HEK293 (cell line): ENCODE data around the gene DCHS1.

Experiments
- CTCF ChIA-PET: fragments of 350-600 bp; formaldehyde crosslinking; extraction: SDS; loops from one replicate; lab custom pipeline; 2021; ENCODE audit warnings: antibody characterized with exemption; lab: Yijun Ruan, JAX
- POLR2A ChIA-PET: fragments of 300-600 bp; formaldehyde crosslinking; extraction: SDS; loops from one replicate; lab custom pipeline; 2020; ENCODE audit warnings: antibody characterized with exemption, inconsistent platforms; lab: Yijun Ruan, JAX
- H3K27ac ChIP-seq: fragments of 200-500 bp; sonication (Bioruptor generic); 2 replicates; pipeline ENCODE4 v1.5.1; 2014; ENCODE audit warnings: low read depth, low read length, control low read depth, inconsistent platforms; ENCODE audit errors: extremely low read depth
- H3K36me3 ChIP-seq, 2 experiments: fragments of 200-500 bp in 1 of 2; sonication (Bioruptor generic) in 1 of 2; 1 replicate in 1 of 2; 2 replicates in 1 of 2; pipeline ENCODE4 v1.5.1; 2014 to 2017; ENCODE audit warnings: inconsistent platforms in 2 of 2, low read length in 2 of 2; ENCODE audit not compliant: control insufficient read depth in 2 of 2, insufficient read depth in 1 of 2
- H3K4me1 ChIP-seq: fragments of 200-500 bp; sonication (Bioruptor generic); 2 replicates; pipeline ENCODE4 v1.5.1; 2014; ENCODE audit warnings: mild to moderate bottlenecking, low read length, inconsistent platforms; ENCODE audit not compliant: control insufficient read depth, insufficient read depth
- H3K4me3 ChIP-seq: 2 replicates; pipeline ENCODE4 v1.5.1; 2011; ENCODE audit warnings: low read depth, mild to moderate bottlenecking, control low read depth, low read length, moderate library complexity
- H3K9me3 ChIP-seq: fragments of 200-500 bp; sonication (Bioruptor generic); 2 replicates; pipeline ENCODE4 v1.5.1; 2014; ENCODE audit warnings: low read depth, low read length, inconsistent platforms; ENCODE audit not compliant: control insufficient read depth, insufficient read depth
- GLI2 ChIP-seq: fragments of 450-650 bp; formaldehyde crosslinking; IDR thresholded peaks from 2 replicates; pipeline ENCODE4; 2017; ENCODE audit warnings: missing biosample characterization, missing genetic modification characterization, low read depth, borderline replicate concordance
- GLI4 ChIP-seq: fragments of 450-650 bp; formaldehyde crosslinking; IDR thresholded peaks from 2 replicates; pipeline ENCODE4 v1.5.1; 2016; ENCODE audit warnings: missing biosample characterization, missing genetic modification characterization
- IKZF3 ChIP-seq: fragments of 450-650 bp; IDR thresholded peaks from 2 replicates; pipeline ENCODE4 v1.5.0; 2018; ENCODE audit warnings: missing biosample characterization, mild to moderate bottlenecking, missing genetic modification characterization, moderate library complexity
- KLF1 ChIP-seq: fragments of 450-650 bp; formaldehyde crosslinking; IDR thresholded peaks from 2 replicates; pipeline ENCODE4 v1.5.1; 2016; ENCODE audit warnings: missing biosample characterization, missing genetic modification characterization
- MZF1 ChIP-seq: fragments of 450-650 bp; formaldehyde crosslinking; IDR thresholded peaks from 2 replicates; pipeline ENCODE4 v1.5.1; 2017; ENCODE audit warnings: missing biosample characterization, missing genetic modification characterization, borderline replicate concordance
- SP3 ChIP-seq: fragments of 450-650 bp; formaldehyde crosslinking; IDR thresholded peaks from 2 replicates; pipeline ENCODE4 v1.5.1; 2016; ENCODE audit warnings: missing biosample characterization, missing genetic modification characterization
- SP7 ChIP-seq: fragments of 450-650 bp; formaldehyde crosslinking; IDR thresholded peaks from 2 replicates; pipeline ENCODE4 v1.5.1; 2016; ENCODE audit warnings: missing biosample characterization, missing genetic modification characterization
- TCF7L2 ChIP-seq: IDR thresholded peaks from 2 replicates; pipeline ENCODE4 v1.6.1; 2011; ENCODE audit warnings: low read depth, mild to moderate bottlenecking, inconsistent platforms, low read length, moderate library complexity, borderline replicate concordance
- ZNF10 ChIP-seq: fragments of 450-650 bp; formaldehyde crosslinking; IDR thresholded peaks from 2 replicates; pipeline ENCODE4 v1.5.1; 2017; ENCODE audit warnings: missing biosample characterization, missing genetic modification characterization
- ZNF146 ChIP-seq: fragments of 450-650 bp; formaldehyde crosslinking; IDR thresholded peaks from 2 replicates; pipeline ENCODE4 v1.5.1; 2016; ENCODE audit warnings: missing biosample characterization, missing genetic modification characterization
- ZNF169 ChIP-seq: fragments of 450-650 bp; formaldehyde crosslinking; IDR thresholded peaks from 2 replicates; pipeline ENCODE4 v1.5.1; 2016; ENCODE audit warnings: missing biosample characterization, missing genetic modification characterization
- ZNF2 ChIP-seq: fragments of 450-650 bp; formaldehyde crosslinking; IDR thresholded peaks from 2 replicates; pipeline ENCODE4 v1.5.1; 2016; ENCODE audit warnings: missing biosample characterization, missing genetic modification characterization
- ZNF324 ChIP-seq: fragments of 450-650 bp; formaldehyde crosslinking; IDR thresholded peaks from 2 replicates; pipeline ENCODE4 v1.5.1; 2016; ENCODE audit warnings: missing biosample characterization, missing genetic modification characterization
- ZNF394 ChIP-seq: fragments of 450-650 bp; formaldehyde crosslinking; IDR thresholded peaks from 2 replicates; pipeline ENCODE4 v1.5.1; 2016; ENCODE audit warnings: missing biosample characterization, missing genetic modification characterization, mild to moderate bottlenecking, moderate library complexity, borderline replicate concordance
- ZNF558 ChIP-seq: fragments of 450-650 bp; formaldehyde crosslinking; IDR thresholded peaks from 2 replicates; pipeline ENCODE4 v1.5.1; 2016; ENCODE audit warnings: missing biosample characterization, missing genetic modification characterization
- ZNF600 ChIP-seq: fragments of 450-650 bp; formaldehyde crosslinking; IDR thresholded peaks from 2 replicates; pipeline ENCODE4 v1.5.1; 2016; ENCODE audit warnings: missing biosample characterization, missing genetic modification characterization
- ZNF610 ChIP-seq: fragments of 450-650 bp; formaldehyde crosslinking; IDR thresholded peaks from 2 replicates; pipeline ENCODE4 v1.5.1; 2016; ENCODE audit warnings: missing biosample characterization, missing genetic modification characterization, borderline replicate concordance
- ZNF701 ChIP-seq: fragments of 450-650 bp; formaldehyde crosslinking; IDR thresholded peaks from 2 replicates; pipeline ENCODE4 v1.5.1; 2016; ENCODE audit warnings: missing biosample characterization, missing genetic modification characterization
- TF ChIP-seq, protein P1 (sequence below): fragments of 450-650 bp; formaldehyde crosslinking; IDR thresholded peaks from 2 replicates; pipeline ENCODE4 v1.5.1; 2016; ENCODE audit warnings: missing biosample characterization, missing genetic modification characterization
- TF ChIP-seq, protein P2 (sequence below): fragments of 450-650 bp; formaldehyde crosslinking; IDR thresholded peaks from 2 replicates; pipeline ENCODE4 v1.5.1; 2016; ENCODE audit warnings: missing biosample characterization, missing genetic modification characterization
- TF ChIP-seq, protein P3 (sequence below): fragments of 450-650 bp; formaldehyde crosslinking; IDR thresholded peaks from 2 replicates; pipeline ENCODE4 v1.5.1; 2016; ENCODE audit warnings: missing biosample characterization, missing genetic modification characterization, borderline replicate concordance

The DCHS1 gene

DNA sequence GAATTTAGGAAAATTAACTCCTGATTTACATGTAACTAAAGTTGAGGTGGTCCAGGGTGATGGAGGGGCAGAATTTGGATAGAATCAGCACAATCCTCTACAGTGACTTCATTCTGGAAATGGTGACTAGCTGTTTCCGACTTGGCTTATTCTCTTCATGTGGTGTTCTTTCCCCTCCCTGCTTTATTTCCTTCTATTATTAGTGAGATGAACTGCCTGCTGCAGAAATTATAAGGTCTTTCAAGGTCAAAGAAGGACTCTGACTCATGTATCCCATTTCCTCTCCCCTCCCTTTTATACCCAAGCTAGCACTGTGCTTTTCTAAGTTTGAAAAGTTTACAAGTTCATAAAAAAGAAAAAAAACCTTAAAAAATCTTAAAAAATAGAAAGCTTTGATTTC lies 39.8 kb upstream of the DCHS1 start:
- H3K36me3 ChIP-seq = no peaks in the 10 kb centered on the region
- H3K4me1 ChIP-seq = no peaks in the 10 kb centered on the region
- ChIA-PET POLR2A (interaction anchor here (0.6 kb wide), 1 partner anchor 12 kb away, joined by 5 read pairs; the partner anchor contains the start of gene MRPL17), CTCF (interaction anchor here (1.2 to 5.3 kb wide), 2 partner anchors 12 to 164 kb away, joined by 3 to 17 read pairs; partner anchors contain the start of gene MRPL17)
- H3K27ac ChIP-seq = no peak overlapping the region
- H3K9me3 ChIP-seq = no peaks in the 10 kb centered on the region
- TF ChIP-seq TCF7L2 (no peak), ZNF10 (tag by site-specific recombination) (no peak), ZNF169 (tag by site-specific recombination) (no peak), KLF1 (tag by site-specific recombination) (no peak), SP7 (tag by site-specific recombination) (no peak), MZF1 (no peak), ZNF2 (tag by site-specific recombination) (no peak), ZNF394 (no peak), SP3 (no peak), IKZF3 (tag by site-specific recombination) (no peak), ZNF600 (tag by site-specific recombination) (no peak)
- TF ChIP-seq, protein P1, sequence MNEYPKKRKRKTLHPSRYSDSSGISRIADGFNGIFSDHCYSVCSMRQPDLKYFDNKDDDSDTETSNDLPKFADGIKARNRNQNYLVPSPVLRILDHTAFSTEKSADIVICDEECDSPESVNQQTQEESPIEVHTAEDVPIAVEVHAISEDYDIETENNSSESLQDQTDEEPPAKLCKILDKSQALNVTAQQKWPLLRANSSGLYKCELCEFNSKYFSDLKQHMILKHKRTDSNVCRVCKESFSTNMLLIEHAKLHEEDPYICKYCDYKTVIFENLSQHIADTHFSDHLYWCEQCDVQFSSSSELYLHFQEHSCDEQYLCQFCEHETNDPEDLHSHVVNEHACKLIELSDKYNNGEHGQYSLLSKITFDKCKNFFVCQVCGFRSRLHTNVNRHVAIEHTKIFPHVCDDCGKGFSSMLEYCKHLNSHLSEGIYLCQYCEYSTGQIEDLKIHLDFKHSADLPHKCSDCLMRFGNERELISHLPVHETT = no peak
- TF ChIP-seq, protein P2, sequence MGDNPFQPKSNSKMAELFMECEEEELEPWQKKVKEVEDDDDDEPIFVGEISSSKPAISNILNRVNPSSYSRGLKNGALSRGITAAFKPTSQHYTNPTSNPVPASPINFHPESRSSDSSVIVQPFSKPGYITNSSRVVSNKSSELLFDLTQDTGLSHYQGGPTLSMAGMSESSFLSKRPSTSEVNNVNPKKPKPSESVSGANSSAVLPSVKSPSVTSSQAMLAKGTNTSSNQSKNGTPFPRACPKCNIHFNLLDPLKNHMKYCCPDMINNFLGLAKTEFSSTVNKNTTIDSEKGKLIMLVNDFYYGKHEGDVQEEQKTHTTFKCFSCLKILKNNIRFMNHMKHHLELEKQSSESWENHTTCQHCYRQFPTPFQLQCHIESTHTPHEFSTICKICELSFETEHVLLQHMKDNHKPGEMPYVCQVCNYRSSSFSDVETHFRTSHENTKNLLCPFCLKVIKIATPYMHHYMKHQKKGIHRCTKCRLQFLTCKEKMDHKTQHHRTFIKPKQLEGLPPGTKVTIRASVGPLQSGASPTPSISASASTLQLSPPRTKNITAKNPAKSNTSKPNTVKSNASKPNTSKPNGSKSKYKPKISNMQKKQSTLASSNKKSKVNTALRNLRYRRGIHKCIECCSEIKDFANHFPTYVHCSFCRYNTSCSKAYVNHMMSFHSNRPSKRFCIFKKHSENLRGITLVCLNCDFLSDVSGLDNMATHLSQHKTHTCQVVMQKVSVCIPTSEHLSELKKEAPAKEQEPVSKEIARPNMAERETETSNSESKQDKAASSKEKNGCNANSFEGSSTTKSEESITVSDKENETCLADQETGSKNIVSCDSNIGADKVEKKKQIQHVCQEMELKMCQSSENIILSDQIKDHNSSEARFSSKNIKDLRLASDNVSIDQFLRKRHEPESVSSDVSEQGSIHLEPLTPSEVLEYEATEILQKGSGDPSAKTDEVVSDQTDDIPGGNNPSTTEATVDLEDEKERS (tag by site-specific recombination) = no peak
- H3K4me3 ChIP-seq = no peak overlapping the region

DNA sequence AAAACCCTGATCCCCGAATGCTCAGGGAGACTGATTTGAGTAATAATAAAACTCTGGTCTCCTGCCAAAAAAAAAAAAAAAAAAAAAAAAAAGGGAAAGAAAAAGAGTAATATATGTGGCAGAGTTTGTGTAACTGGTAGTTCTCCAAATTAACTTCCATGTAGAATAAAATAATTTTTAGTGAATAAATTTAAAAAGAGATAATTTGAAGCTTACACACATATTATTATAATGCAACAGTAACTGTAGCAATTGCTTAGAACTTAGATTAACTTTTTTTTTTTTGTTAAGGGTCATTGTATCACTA lies 38.6 kb upstream of the DCHS1 start:
- Histone ChIP-seq H3K9me3 (no peaks in the 10 kb centered on the region), H3K4me1 (no peaks in the 10 kb centered on the region), H3K36me3 (no peaks in the 10 kb centered on the region), H3K27ac (no peak overlapping the region), H3K4me3 (no peak overlapping the region)
- ChIA-PET POLR2A (interaction anchor here (0.9 kb wide), 1 partner anchor 11 kb away, joined by 3 read pairs; the partner anchor contains the start of gene MRPL17), CTCF (interaction anchor here (0.5 to 5.3 kb wide), 4 partner anchors 10 to 270 kb away, joined by 3 to 17 read pairs (median 3); partner anchors contain the start of gene MRPL17)
- TF ChIP-seq ZNF324 (tag by site-specific recombination) (no peak), GLI4 (tag by site-specific recombination) (no peak), ZNF701 (tag by site-specific recombination) (no peak), ZNF146 (tag by site-specific recombination) (no peak), GLI2 (tag by site-specific recombination) (no peak), ZNF610 (tag by site-specific recombination) (no peak), ZNF558 (tag by site-specific recombination) (no peak), KLF1 (tag by site-specific recombination) (no peak)
- TF ChIP-seq, protein P3, sequence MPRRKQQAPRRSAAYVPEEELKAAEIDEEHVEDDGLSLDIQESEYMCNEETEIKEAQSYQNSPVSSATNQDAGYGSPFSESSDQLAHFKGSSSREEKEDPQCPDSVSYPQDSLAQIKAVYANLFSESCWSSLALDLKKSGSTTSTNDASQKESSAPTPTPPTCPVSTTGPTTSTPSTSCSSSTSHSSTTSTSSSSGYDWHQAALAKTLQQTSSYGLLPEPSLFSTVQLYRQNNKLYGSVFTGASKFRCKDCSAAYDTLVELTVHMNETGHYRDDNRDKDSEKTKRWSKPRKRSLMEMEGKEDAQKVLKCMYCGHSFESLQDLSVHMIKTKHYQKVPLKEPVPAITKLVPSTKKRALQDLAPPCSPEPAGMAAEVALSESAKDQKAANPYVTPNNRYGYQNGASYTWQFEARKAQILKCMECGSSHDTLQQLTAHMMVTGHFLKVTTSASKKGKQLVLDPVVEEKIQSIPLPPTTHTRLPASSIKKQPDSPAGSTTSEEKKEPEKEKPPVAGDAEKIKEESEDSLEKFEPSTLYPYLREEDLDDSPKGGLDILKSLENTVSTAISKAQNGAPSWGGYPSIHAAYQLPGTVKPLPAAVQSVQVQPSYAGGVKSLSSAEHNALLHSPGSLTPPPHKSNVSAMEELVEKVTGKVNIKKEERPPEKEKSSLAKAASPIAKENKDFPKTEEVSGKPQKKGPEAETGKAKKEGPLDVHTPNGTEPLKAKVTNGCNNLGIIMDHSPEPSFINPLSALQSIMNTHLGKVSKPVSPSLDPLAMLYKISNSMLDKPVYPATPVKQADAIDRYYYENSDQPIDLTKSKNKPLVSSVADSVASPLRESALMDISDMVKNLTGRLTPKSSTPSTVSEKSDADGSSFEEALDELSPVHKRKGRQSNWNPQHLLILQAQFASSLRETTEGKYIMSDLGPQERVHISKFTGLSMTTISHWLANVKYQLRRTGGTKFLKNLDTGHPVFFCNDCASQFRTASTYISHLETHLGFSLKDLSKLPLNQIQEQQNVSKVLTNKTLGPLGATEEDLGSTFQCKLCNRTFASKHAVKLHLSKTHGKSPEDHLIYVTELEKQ (tag by site-specific recombination) = no peak
